Stimulated activated CD4-positive, alpha-beta T cell treated with anti-CD3 and anti-CD28 coated beads, TNF-alpha, amount 100 ng/mL, for 48 hours (primary cell): ENCODE data around the gene EOMES.

Experiments
- DNase-seq, 3 donors: peaks; one replicate each; pipeline ENCODE4 v3.0.0-alpha.2; 2020; ENCODE audit warnings: low read depth in 3 of 3

Gene EOMES

DNA sequence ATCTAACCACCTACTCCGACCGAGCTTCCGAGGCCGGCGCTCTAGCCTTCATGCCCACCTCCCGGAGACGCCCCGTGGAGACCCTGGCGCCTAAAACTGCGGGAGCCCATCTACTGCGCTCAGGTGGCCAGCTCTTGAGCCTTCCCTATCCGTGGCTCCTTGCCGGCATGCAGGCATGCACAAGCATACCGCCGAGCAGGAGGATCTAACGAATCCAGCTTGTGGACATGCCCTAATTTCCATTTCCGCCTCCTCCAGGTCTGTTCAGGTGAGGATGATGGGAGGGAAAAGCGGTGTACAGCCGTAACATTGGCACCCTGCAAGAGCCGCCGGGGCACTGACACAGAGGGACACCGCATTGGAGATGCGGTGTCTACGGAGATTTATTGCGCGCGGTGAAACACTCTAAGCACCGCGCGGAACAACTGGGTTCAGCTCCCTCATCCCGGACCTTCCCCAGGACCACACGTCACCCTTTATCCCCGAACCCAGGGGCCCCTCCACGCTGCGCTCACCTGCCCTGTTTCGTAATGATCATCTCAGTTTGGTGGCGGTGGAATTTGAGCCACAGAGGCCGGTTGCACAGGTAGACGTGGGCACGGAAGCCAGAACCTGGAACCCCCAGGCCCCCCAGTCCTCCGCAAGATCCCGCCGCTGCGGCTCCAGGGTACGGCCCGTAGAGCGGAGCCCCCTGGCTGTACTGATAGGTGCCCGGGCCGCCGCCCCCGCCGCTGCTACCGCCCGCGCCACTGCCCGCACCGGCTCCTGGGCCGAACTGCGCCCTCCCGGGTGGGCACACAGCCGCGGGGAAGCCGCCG, 1.0 kb downstream of the EOMES start:
- DNase-seq = no peak

GRCh38 chr3:27719314-27720003, 2.7 kb downstream of the EOMES start:
- no peak for DNase-seq

DNA sequence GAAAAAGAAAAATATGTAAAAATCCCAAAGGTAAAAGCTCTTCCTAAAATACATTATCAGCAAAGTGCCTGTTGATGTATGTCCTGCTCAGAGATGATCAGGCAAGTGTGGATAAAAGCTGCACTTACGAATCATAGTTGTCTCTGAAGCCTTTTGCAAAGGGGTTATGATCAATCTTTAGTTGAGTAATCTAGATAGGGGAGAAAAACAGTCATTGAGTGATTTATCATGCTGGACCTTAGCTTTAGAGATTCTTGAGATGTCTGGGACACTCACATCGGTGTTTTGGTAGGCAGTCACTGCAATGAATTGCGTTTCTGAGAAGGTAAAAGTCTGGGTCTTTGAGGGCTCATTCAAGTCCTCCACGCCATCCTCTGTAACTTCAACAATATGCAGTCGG, 3.7 kb downstream of the EOMES start:
- DNase-seq = no peak

DNA sequence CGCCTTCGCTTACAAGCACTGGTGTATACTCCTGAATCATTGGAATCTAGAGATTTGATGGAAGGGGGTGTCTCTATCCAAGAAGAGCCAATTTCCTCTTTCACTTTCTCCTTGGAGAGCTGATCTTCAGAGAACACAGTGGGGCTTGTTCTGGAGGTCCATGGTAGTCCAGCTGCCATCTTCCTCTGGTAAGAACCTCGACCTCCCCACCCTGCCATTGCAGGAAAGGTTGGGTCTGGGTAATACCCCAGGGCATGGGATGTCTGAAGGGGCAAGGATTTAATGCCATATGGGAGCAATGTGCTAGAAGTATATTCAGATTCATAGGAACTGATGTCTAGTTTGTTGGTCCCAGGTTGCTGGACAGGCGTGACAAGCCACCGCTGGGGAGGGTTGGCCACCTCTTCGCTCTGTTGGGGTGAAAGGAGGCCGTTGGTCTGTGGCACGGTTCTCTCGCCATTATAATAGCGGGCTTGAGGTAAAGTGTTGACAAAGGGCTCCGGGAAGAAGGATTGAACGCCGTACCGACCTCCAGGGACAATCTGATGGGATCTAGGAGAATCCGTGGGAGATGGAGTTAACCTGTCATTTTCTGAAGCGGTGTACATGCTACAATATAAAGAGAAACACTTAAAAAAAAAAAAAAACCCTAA, 4.8 kb downstream of the EOMES start:
- DNase-seq = no peak

GRCh38 chr3:27716309-27716708, 5.8 kb downstream of the EOMES start:
- no peak for DNase-seq

- DNase-seq = no peak
Measured at GRCh38 chr3:27715863-27716262, 6.3 kb downstream of the EOMES start.

DNA sequence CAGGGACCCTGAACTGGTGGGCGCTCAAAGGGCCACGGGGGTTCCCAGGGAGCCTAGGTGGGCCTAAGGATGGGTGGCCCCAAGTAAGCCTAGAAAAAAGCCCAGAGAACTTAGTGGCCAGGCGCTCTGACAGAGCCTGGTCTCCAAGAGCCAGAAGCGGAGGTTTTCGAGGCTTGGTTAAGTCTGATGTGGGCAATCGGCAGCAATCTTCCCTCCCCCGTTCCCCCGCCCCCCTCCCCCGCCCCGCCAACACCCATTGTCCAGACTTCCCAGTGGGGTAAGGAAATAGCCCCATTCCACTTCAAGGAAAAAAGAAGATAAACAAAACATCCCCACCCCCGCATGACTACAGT, 6.7 kb downstream of the EOMES start:
- DNase-seq = no peak

GRCh38 chr3:27714692-27715453, 7.2 kb downstream of the EOMES start:
- DNase-seq = no peak

- DNase-seq = no peak
Measured at GRCh38 chr3:27714146-27714526, 8.0 kb downstream of the EOMES start.

GRCh38 chr3:27713435-27714145, 8.5 kb downstream of the EOMES start:
- no peak for DNase-seq

DNA sequence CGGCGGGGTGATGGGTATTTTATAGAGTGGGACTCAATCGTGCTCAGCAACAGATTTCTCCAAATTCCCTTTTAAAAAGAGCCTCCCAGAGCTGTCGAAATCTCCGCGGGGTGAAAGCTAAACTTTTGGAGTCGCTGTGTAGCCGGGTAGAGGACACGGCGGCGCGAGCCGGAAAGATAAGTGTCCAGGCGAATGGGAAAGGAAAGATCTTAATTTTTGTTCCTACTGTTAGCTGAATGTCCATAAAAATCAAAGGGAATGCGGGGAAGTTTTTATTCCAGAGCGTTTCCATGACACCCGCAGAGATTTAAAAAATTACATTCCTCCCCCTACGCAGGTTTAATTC, 9.1 kb downstream of the EOMES start:
- DNase-seq = no peak

- peak; percentile 58 to 76 (median 68) for DNase-seq
Measured at GRCh38 chr3:27712136-27713077, 9.7 kb downstream of the EOMES start.

- no peak for DNase-seq
Measured at GRCh38 chr3:27708250-27708649, 13.9 kb downstream of the EOMES start.

DNA sequence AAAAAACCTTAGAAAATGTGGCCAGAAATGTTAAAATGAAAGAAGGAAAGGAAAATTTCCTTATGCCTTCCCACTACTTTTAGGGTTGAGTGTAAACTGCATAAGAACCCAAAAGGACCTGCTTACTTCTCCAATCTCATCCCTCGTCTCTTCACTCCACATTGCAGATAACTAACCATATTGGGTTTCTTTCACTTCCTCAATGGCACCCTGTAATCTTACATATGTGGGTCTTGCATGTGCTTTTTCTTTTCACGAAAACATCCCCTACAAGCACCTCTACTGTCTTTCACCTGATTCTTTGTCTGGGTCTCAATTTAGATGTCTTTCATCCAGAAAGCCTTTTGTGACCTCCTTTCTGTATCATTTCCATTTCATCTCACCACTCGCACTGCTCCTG, 23.1 kb downstream of the EOMES start:
- DNase-seq = no peak

DNA sequence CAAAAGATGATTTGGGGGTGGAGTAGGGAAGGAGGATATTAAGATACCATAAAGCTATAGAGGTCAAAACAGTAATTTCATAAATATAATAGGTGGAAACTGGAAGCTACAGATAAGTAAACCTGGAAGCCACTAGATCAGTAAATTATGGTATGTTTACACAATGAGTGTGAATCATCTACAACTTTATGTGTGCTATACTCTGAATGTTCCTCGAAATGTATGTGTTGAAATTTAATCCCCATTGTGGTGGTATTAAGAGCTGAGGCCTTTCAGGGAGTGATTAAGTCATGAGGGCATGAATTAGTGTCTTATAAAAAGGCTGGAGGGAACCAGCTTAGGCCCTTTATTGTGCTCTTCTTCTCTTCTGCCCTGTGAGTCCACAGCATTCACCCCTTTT, 25.2 kb downstream of the EOMES start:
- DNase-seq = no peak

GRCh38 chr3:27695636-27696035, 26.5 kb downstream of the EOMES start:
- no peak for DNase-seq

DNA sequence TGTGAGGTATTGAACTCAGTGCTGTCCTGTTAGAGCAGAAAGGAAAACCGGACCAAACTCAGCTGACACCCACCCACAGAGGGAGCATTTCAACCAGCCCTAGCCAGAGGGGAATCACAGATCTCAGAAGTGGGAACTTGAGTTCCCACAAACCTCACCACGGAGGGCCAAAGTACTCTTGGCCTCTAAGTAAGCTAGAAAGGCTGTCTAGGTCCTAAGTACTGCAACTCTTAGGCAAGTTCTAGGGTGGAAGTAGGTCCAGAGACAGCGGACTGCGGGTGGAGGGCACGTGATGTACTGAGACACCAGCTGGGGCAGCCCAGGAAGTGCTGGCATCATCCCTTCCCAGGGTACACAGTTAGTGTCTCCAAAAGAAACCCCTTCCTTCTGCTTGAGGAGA, 34.1 kb downstream of the EOMES start:
- DNase-seq = no peak

- no peak for DNase-seq
Measured at GRCh38 chr3:27686642-27687041, 35.5 kb downstream of the EOMES start.

DNA sequence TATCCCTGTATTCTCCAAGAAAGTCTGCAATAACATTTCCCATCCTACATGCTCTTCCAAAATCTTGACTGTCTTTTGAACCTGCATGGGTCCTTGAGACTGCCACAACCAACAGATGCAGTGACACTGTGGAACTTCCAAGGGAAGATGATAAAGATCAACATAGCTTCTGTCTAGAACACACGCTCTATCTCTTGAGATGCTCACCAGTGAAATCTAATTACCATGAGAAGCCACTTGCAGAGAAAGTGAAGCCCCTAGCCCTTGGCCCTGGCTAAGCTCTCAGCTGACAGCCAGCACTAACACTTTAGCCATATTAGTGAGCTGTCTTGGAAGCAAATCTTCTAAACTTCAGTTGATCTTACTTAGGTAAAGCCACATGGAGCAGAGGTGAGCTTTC, 36.6 kb downstream of the EOMES start:
- DNase-seq = no peak

GRCh38 chr3:27684302-27684701, 37.8 kb downstream of the EOMES start:
- no peak for DNase-seq
